GM23338 (cell line): Measurements from ENCODE around the gene CSNK1A1.

Experiments used
- POLR2AphosphoS5 ChIP-seq: IDR thresholded peaks from 2 replicates; pipeline ENCODE4 v1.6.1; 2016; ENCODE audit warnings: antibody characterized with exemption, low read depth
- TF ChIP-seq, protein P1 (sequence below), 2 experiments: fragments of 200-600 bp in 1 of 2; sonication (generic) in 1 of 2; conservative IDR thresholded peaks; 2 replicates each; pipeline versions ENCODE4 v1.5.1 to v1.6.1; 2016 to 2017; ENCODE audit warnings: antibody characterized with exemption in 2 of 2, low read depth in 2 of 2, mild to moderate bottlenecking in 2 of 2, moderate library complexity in 1 of 2

DNA sequence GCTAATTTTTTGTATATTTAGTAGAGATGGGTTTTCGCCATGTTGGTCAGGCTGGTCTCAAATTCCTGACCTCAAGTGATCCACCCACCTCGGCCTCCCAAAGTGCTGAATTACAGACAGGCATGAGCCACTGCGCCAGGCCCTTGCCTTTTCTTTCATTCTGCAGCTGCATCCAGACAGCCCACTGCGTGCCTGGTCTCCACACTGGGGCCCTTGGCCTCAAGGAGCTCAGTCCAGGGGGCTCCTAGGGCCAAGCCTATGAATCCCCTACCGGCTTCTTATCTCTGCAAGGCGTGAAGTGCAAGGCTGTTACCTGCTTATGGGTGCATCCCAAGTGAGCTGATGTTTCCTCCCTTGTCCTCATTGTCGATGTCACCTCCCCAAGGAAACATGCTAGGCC, 78.8 kb downstream of the CSNK1A1 start:
- TF ChIP-seq, protein P1, sequence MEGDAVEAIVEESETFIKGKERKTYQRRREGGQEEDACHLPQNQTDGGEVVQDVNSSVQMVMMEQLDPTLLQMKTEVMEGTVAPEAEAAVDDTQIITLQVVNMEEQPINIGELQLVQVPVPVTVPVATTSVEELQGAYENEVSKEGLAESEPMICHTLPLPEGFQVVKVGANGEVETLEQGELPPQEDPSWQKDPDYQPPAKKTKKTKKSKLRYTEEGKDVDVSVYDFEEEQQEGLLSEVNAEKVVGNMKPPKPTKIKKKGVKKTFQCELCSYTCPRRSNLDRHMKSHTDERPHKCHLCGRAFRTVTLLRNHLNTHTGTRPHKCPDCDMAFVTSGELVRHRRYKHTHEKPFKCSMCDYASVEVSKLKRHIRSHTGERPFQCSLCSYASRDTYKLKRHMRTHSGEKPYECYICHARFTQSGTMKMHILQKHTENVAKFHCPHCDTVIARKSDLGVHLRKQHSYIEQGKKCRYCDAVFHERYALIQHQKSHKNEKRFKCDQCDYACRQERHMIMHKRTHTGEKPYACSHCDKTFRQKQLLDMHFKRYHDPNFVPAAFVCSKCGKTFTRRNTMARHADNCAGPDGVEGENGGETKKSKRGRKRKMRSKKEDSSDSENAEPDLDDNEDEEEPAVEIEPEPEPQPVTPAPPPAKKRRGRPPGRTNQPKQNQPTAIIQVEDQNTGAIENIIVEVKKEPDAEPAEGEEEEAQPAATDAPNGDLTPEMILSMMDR (conservative IDR thresholded peaks at IDR 0.05; ENCODE audit: low read depth in 2 of 2), result no peak
- no peak for TF ChIP-seq POLR2AphosphoS5
